Sigmoid colon (tissue), 7 donors: Measurements from ENCODE around the gene NME3. TPM values are rescaled to one million over a fixed set of nuclear protein-coding genes. Genes with fewer than 3 reads are reported as not detected.

Experiments used
- DNase-seq: peaks from one replicate; pipeline ENCODE4 v3.0.0-alpha.2; 2019
- H3K27ac ChIP-seq, 4 donors: fragments of 200-600 bp; sonication (generic); one replicate each; pipeline ENCODE4 v1.5.1; 2016 to 2019; ENCODE audit warnings: mild to moderate bottlenecking in 1 of 4
- H3K27me3 ChIP-seq, 3 donors: fragments of 200-600 bp; sonication (generic); one replicate each; pipeline ENCODE4 v1.5.1; 2019; ENCODE audit warnings: mild to moderate bottlenecking in 1 of 3
- H3K36me3 ChIP-seq, 4 donors: fragments of 200-600 bp; sonication (generic); one replicate each; pipeline ENCODE4 v1.5.1; 2016 to 2019
- H3K4me1 ChIP-seq, 4 donors: fragments of 200-600 bp; sonication (generic); one replicate each; pipeline ENCODE4 v1.5.1; 2017 to 2019
- H3K4me3 ChIP-seq, 4 donors: fragments of 200-600 bp; sonication (generic); one replicate each; pipeline ENCODE4 v1.5.1; 2017 to 2019; ENCODE audit warnings: mild to moderate bottlenecking in 2 of 4, moderate library complexity in 1 of 4
- H3K9me3 ChIP-seq, 4 donors: fragments of 200-600 bp in 3 of 4; sonication (generic) in 3 of 4; one replicate each; pipeline versions ENCODE4 v1.5.1 to v1.6.1; 2013 to 2019
- EP300 ChIP-seq, 4 donors: sonication (generic); formaldehyde crosslinking; IDR thresholded peaks; one replicate each; pipeline ENCODE4 v1.6.1; 2017; ENCODE audit warnings: antibody characterized with exemption in 4 of 4
- POLR2A ChIP-seq, 2 donors: fragments of 450-650 bp; IDR thresholded peaks; one replicate each; pipeline ENCODE4 v1.6.1; 2016; ENCODE audit warnings: antibody characterized with exemption in 2 of 2, mild to moderate bottlenecking in 2 of 2, moderate library complexity in 2 of 2
- POLR2AphosphoS5 ChIP-seq, 4 donors: sonication (generic); formaldehyde crosslinking; IDR thresholded peaks; one replicate each; pipeline ENCODE4 v1.6.1; 2017; ENCODE audit warnings: antibody characterized with exemption in 4 of 4
- WGBS, 2 donors: extraction: QIAGEN DNeasy Blood & Tissue Kit; methylation state at CpG; one replicate each; pipeline ENCODE4 v1.1.7; 2013; 5-methylcytosine and 5-hydroxymethylcytosine counted together
- intact Hi-C: fragments of 100-400 bp; cut with DNase I; formaldehyde crosslinking; loops from one replicate; pipeline ENCODE4 v1.15.1; 2023
- polyA plus RNA-seq, 3 donors: library from polyadenylated mRNA; stranded (reverse); fragments of 200-250 nt; gene quantifications; one replicate each; pipeline ENCODE4 v1.2.3, GENCODE V29; 2013
- total RNA-seq, 4 donors: library from RNA; depleted of rRNA; stranded (reverse); fragments of >200 nt; gene quantifications; one replicate each; pipeline ENCODE4 v1.1.0, GENCODE V29; 2016
- TF ChIP-seq, protein P1 (sequence below), 4 experiments: fragments of 450-650 bp in 3 of 4; fragments of 200-600 bp in 1 of 4; IDR thresholded peaks; one replicate each; pipeline ENCODE4 v1.5.1; 2016 to 2019; ENCODE audit warnings: antibody characterized with exemption in 4 of 4, mild to moderate bottlenecking in 3 of 4, moderate library complexity in 2 of 4
- donor health status: healthy with polysubstance abuse.
- donor health status: Bipolar disorder and iron deficiency.
- donor health status: healthy.

Gene NME3
- total and polyA plus RNA-seq, 7 donors, result 32.4 to 152 (median 87.8) TPM

DNA sequence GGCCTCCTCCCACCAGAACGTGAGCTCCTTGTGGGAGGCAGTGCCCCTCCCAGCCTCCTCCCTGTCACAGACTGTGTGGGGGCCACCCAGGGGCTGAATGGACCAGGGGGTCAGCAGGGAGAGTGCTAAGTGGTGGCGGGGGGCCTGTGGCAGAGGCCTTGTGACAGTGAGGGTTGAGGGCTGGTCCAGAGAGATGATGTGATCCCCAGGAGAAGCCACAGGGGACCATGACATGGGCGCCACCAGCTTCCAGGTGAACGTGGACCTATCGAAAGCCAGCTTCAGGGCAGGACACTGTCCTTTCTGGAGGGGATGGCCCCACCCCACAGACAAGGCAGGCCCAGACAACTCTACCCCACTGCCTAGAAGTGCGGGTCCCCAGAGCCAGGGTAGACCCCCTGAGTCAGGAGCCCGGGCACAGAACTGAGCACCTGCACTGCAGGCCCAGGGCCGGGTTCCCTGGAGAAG lies 7.9 kb upstream of the NME3 start:
- TF ChIP-seq, protein P1, sequence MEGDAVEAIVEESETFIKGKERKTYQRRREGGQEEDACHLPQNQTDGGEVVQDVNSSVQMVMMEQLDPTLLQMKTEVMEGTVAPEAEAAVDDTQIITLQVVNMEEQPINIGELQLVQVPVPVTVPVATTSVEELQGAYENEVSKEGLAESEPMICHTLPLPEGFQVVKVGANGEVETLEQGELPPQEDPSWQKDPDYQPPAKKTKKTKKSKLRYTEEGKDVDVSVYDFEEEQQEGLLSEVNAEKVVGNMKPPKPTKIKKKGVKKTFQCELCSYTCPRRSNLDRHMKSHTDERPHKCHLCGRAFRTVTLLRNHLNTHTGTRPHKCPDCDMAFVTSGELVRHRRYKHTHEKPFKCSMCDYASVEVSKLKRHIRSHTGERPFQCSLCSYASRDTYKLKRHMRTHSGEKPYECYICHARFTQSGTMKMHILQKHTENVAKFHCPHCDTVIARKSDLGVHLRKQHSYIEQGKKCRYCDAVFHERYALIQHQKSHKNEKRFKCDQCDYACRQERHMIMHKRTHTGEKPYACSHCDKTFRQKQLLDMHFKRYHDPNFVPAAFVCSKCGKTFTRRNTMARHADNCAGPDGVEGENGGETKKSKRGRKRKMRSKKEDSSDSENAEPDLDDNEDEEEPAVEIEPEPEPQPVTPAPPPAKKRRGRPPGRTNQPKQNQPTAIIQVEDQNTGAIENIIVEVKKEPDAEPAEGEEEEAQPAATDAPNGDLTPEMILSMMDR (IDR thresholded peaks at IDR 0.05), result no peak
- TF ChIP-seq POLR2A (IDR thresholded peaks at IDR 0.05), result no peak
- TF ChIP-seq POLR2AphosphoS5 (IDR thresholded peaks at IDR 0.05), result no peak
- TF ChIP-seq EP300 (IDR thresholded peaks at IDR 0.05), result no peak
- intact Hi-C loops, result loop anchor here (10.0 kb wide), 1 partner anchor 1094 kb away; the partner anchor contains the start of genes JMJD8 and STUB1
- no peak overlapping the region for H3K27ac ChIP-seq
- no peak overlapping the region for H3K4me3 ChIP-seq
- 82 to 88% methylated on average over 8 of the region's 8 CpGs for WGBS, 2 donors
- H3K4me1 ChIP-seq, result peaks cover 0 to 46% (median 37%) of the 10 kb centered on the region in 4 donors
- no peak for DNase-seq
- no peaks in the 10 kb centered on the region for H3K27me3 ChIP-seq
- peaks cover 0 to 64% (median 42%) of the 10 kb centered on the region in 4 donors for H3K36me3 ChIP-seq
- no peaks in the 10 kb centered on the region for H3K9me3 ChIP-seq

DNA sequence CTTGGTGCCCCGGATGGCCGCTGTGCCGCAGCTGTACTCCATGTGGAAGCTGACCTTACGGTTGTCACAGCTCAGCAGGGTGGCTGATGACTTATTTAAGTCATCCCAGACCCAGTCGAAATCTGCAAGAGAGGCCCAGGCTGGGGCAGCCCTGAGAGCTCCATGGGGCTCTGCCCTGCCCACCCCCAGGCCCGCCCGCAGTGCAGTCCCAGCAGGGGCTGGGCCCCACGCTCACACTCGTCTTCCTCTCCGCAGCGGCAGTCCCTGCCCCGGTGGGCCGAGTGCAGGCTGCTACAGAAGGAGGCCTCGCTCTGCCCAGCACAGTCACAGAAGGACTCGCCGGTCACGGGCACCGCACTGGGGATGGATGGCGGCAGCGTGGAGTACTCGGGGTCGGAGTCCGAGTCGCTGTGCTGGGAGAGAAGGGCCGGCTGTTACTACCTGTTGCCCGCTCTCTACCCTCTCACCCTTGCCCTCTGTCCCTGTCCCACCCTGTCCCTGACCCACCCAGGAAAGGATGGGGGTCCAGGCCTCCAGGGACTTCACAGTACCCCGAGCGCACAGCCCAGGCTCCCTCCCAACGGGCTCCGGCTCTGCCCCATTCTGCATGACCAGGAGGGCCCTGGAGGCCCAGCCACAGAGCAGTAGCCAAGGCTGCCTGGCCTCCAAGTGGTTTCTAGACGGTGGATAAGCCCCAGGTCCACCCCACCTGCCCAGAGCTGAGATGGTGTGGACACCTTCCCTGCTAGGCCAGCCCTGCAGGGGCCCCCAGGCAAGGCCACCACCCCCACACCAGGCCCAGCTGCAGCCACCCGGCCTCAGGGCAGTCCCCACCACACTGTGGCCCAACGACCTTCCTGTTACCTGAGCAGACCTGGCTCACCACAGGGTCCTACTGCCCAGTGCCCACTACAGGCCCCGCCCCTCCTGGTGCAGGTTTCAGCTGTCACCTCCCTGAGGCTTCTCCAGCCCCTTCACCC lies 7.1 kb upstream of the NME3 start:
- Histone ChIP-seq H3K9me3 (no peaks in the 10 kb centered on the region), H3K4me3 (no peak overlapping the region), H3K27me3 (no peaks in the 10 kb centered on the region), H3K27ac (no peak overlapping the region), H3K36me3 (peaks cover 0 to 64% (median 42%) of the 10 kb centered on the region in 4 donors), H3K4me1 (peaks cover 0 to 46% (median 36%) of the 10 kb centered on the region in 4 donors)
- TF ChIP-seq EP300 (IDR thresholded peaks at IDR 0.05) (no peak), POLR2AphosphoS5 (IDR thresholded peaks at IDR 0.05) (no peak), POLR2A (IDR thresholded peaks at IDR 0.05) (no peak)
- TF ChIP-seq, protein P1 (IDR thresholded peaks at IDR 0.05), result no peak
- 84 to 89% methylated on average over 34 of the region's 34 CpGs for whole genome bisulfite sequencing, 2 donors
- intact Hi-C loops, result loop anchor here (10.0 kb wide), 1 partner anchor 1094 kb away; the partner anchor contains the start of genes JMJD8 and STUB1
- DNase-seq, result no peak

DNA sequence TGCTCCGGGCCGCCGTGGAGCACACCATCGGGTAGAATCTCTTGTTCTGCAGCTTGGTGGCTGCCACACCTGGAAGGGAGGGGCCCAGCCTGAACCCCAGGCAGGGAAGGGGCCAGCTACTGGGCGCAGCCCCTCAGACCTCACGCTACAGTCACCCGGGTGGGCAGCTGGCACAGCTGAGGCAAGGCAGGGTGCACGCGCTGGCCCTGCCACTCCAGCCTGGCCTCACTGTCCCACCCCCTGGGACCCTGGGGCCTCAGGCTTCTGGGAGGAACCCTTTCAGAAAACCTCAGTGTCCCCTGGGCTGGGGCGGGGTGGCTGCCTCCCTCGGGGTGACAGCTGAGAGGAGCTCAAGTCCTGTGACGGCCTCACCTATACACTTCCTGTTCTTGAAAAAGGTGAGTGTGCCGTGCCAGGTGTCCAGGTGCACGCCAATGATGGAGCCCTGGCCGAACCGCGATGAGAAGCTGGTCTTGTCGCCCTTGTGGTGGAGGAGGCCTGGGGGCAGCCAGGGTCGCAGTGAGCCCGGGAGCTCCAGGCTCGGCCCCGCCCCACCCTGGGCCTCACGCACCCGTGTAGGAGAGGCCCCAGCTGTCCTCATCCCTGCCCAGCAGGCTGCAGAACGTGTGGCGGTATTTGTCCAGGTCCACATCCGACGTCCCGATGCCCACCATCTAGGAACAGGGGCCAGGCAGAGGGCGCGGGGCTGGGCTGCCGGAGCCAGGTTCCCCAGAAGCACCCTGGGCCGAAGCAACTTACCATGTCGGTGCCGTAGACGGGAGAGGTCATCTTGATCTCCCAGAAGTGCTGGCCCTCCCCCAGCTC lies 6.2 kb upstream of the NME3 start:
- Histone ChIP-seq H3K36me3 (peaks cover 0 to 64% (median 42%) of the 10 kb centered on the region in 4 donors), H3K4me1 (peaks cover 0 to 45% (median 35%) of the 10 kb centered on the region in 4 donors), H3K4me3 (no peak overlapping the region), H3K27ac (no peak overlapping the region), H3K9me3 (no peaks in the 10 kb centered on the region), H3K27me3 (no peaks in the 10 kb centered on the region)
- intact Hi-C loops, result loop anchor here (10.0 kb wide), 1 partner anchor 1093 kb away; the partner anchor contains the start of genes JMJD8 and STUB1
- WGBS, 2 donors, result 76 to 87% methylated on average over 36 of the region's 36 CpGs
- no peak for TF ChIP-seq POLR2AphosphoS5 (IDR thresholded peaks at IDR 0.05)
- no peak for TF ChIP-seq EP300 (IDR thresholded peaks at IDR 0.05)
- no peak for TF ChIP-seq POLR2A (IDR thresholded peaks at IDR 0.05)
- TF ChIP-seq, protein P1 (IDR thresholded peaks at IDR 0.05), result no peak
- DNase-seq, result no peak

DNA sequence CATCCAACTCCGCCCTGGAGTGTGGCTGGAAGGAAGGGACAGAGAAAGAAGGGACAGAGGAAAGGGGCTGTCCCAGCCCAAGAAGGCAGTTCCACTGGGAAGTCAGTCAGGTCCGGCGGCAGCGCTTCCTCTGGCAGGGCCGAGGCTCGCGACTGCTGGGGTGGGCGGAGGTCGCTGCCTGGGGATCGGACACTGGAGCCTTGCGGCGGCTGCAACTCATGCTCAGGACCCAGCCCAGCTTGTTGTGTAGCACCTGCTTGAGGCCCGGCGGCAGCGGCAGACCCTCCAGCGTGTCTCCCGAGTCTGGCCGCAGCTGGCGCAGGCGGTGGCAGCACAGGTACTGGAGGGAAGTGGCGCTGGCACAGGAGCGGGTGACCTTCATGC lies 5.6 kb upstream of the NME3 start:
- TF ChIP-seq POLR2AphosphoS5 (IDR thresholded peaks at IDR 0.05) (no peak), POLR2A (IDR thresholded peaks at IDR 0.05) (no peak), EP300 (IDR thresholded peaks at IDR 0.05) (no peak)
- TF ChIP-seq, protein P1 (IDR thresholded peaks at IDR 0.05), result no peak
- Histone ChIP-seq H3K36me3 (peaks cover 0 to 64% (median 42%) of the 10 kb centered on the region in 4 donors), H3K4me1 (peaks cover 0 to 51% (median 40%) of the 10 kb centered on the region in 4 donors), H3K4me3 (no peak overlapping the region), H3K27ac (no peak overlapping the region), H3K27me3 (no peaks in the 10 kb centered on the region), H3K9me3 (no peaks in the 10 kb centered on the region)
- no peak for DNase-seq
- 93% methylated on average over 22 of the region's 22 CpGs for WGBS, 2 donors
- intact Hi-C loops, result loop anchor here (10.0 kb wide), 1 partner anchor 1092 kb away; the partner anchor contains the start of genes JMJD8 and STUB1
